Measurements from ENCODE around the gene CLPTM1. TPM values are rescaled to one million over a fixed set of nuclear protein-coding genes. Genes with fewer than 3 reads are reported as not detected.

CLPTM1 gene
- total RNA-seq, 4 donors from 2014 or later, result 61.3 to 116 (median 89.4) TPM

- H3K27ac ChIP-seq, result no peak overlapping the region
- TF ChIP-seq POLR2A (IDR thresholded peaks at IDR 0.05) (no peak), CTCF (IDR thresholded peaks at IDR 0.05 in 4 of 5, conservative IDR thresholded peaks at IDR 0.05 in 1 of 5) (no peak)
- no peaks in the 10 kb centered on the region for H3K9me3 ChIP-seq
- H3K27me3 ChIP-seq, result no peaks in the 10 kb centered on the region
- in situ Hi-C loops (cut with MboI; ENCODE audit: low sequenced_read_pairs in 4 of 4) (no loop called here), intact Hi-C loops (cut with DNase I; ENCODE audit: low total_unique reads) (no loop called here)
- ATAC-seq (no peak), DNase-seq (no peak)
- no peaks in the 10 kb centered on the region for H3K36me3 ChIP-seq
- H3K4me3 ChIP-seq, result no peak overlapping the region
- H3K4me1 ChIP-seq, result peaks cover 0 to 3% of the 10 kb centered on the region in 2 donors
Measured at GRCh38 chr19:45019187-45019586, 64.0 kb downstream of the CLPTM1 start.

GRCh38 chr19:45020071-45020470 is 64.9 kb downstream of the CLPTM1 start:
- no peaks in the 10 kb centered on the region for H3K36me3 ChIP-seq
- H3K27me3 ChIP-seq, result no peaks in the 10 kb centered on the region
- intact Hi-C loops (cut with DNase I; ENCODE audit: low total_unique reads) (no loop called here), in situ Hi-C loops (cut with MboI; ENCODE audit: low sequenced_read_pairs in 4 of 4) (no loop called here)
- ATAC-seq (no peak), DNase-seq (no peak)
- H3K27ac ChIP-seq, result no peak overlapping the region
- TF ChIP-seq CTCF (IDR thresholded peaks at IDR 0.05 in 4 of 5, conservative IDR thresholded peaks at IDR 0.05 in 1 of 5), result no peak
- TF ChIP-seq POLR2A (IDR thresholded peaks at IDR 0.05), result no peak
- H3K4me3 ChIP-seq, result no peak overlapping the region
- peaks cover 0 to 3% of the 10 kb centered on the region in 2 donors for H3K4me1 ChIP-seq
- no peaks in the 10 kb centered on the region for H3K9me3 ChIP-seq

GRCh38 chr19:45021971-45022370 is 66.8 kb downstream of the CLPTM1 start:
- Histone ChIP-seq H3K9me3 (no peaks in the 10 kb centered on the region), H3K27ac (no peak overlapping the region), H3K4me3 (no peak overlapping the region), H3K27me3 (no peaks in the 10 kb centered on the region), H3K4me1 (peaks cover 0 to 3% of the 10 kb centered on the region in 2 donors), H3K36me3 (peaks cover 0 to 5% of the 10 kb centered on the region in 2 donors)
- in situ Hi-C loops (cut with MboI; ENCODE audit: low sequenced_read_pairs in 4 of 4), result no loop called here
- no peak for DNase-seq
- ATAC-seq, result no peak
- intact Hi-C loops (cut with DNase I; ENCODE audit: low total_unique reads), result no loop called here
- no peak for TF ChIP-seq POLR2A (IDR thresholded peaks at IDR 0.05)
- no peak for TF ChIP-seq CTCF (IDR thresholded peaks at IDR 0.05 in 4 of 5, conservative IDR thresholded peaks at IDR 0.05 in 1 of 5)

GRCh38 chr19:45023048-45023447 is 67.9 kb downstream of the CLPTM1 start:
- no peak for TF ChIP-seq POLR2A (IDR thresholded peaks at IDR 0.05)
- TF ChIP-seq CTCF (IDR thresholded peaks at IDR 0.05 in 4 of 5, conservative IDR thresholded peaks at IDR 0.05 in 1 of 5), result no peak
- Histone ChIP-seq H3K36me3 (peaks cover 0 to 12% of the 10 kb centered on the region in 2 donors), H3K4me3 (no peak overlapping the region), H3K9me3 (no peaks in the 10 kb centered on the region), H3K27ac (no peak overlapping the region), H3K27me3 (no peaks in the 10 kb centered on the region), H3K4me1 (no peaks in the 10 kb centered on the region)
- DNase-seq, result no peak
- in situ Hi-C loops (cut with MboI; ENCODE audit: low sequenced_read_pairs in 4 of 4) (no loop called here), intact Hi-C loops (cut with DNase I; ENCODE audit: low total_unique reads) (no loop called here)
- ATAC-seq, result no peak

GRCh38 chr19:45025264-45025663 is 70.1 kb downstream of the CLPTM1 start:
- Histone ChIP-seq H3K36me3 (peaks cover 0 to 35% of the 10 kb centered on the region in 2 donors), H3K4me3 (no peak overlapping the region), H3K9me3 (no peaks in the 10 kb centered on the region), H3K27ac (no peak overlapping the region), H3K4me1 (no peaks in the 10 kb centered on the region), H3K27me3 (no peaks in the 10 kb centered on the region)
- no peak for DNase-seq
- in situ Hi-C loops (cut with MboI; ENCODE audit: low sequenced_read_pairs in 4 of 4) (no loop called here), intact Hi-C loops (cut with DNase I; ENCODE audit: low total_unique reads) (no loop called here)
- ATAC-seq, result no peak
- TF ChIP-seq CTCF (IDR thresholded peaks at IDR 0.05 in 4 of 5, conservative IDR thresholded peaks at IDR 0.05 in 1 of 5) (no peak), POLR2A (IDR thresholded peaks at IDR 0.05) (no peak)

All from gastrocnemius medialis (tissue), 4 donors.